Measurements from ENCODE around the gene COL17A1.

COL17A1 gene

GRCh38 chr10:104080762-104081161 is 4.9 kb downstream of the COL17A1 start:
- ATAC-seq (ENCODE audit: low read depth) (no peak), DNase-seq (ENCODE audit: low spot score) (no peak)
- peak overlapping the region; percentile 96 for H3K27ac ChIP-seq (ENCODE audit: poor library complexity, severe bottlenecking)
- H3K4me1 ChIP-seq (ENCODE audit: insufficient read depth, poor library complexity, severe bottlenecking) = peaks cover 17% of the 10 kb centered on the region
- H3K4me3 ChIP-seq (ENCODE audit: severe bottlenecking) = no peak overlapping the region
- H3K27me3 ChIP-seq (ENCODE audit: insufficient read depth, poor library complexity, severe bottlenecking) = no peaks in the 10 kb centered on the region
- TF ChIP-seq CTCF (IDR thresholded peaks at IDR 0.05; ENCODE audit: poor library complexity, severe bottlenecking) = peak; percentile 57
- no peaks in the 10 kb centered on the region for H3K9me3 ChIP-seq (ENCODE audit: severe bottlenecking)
- H3K36me3 ChIP-seq (ENCODE audit: low read depth) = peaks cover 83% of the 10 kb centered on the region

GRCh38 chr10:104077663-104078151 is 8.0 kb downstream of the COL17A1 start:
- H3K4me3 ChIP-seq (ENCODE audit: severe bottlenecking) = no peak overlapping the region
- peaks cover 17% of the 10 kb centered on the region for H3K4me1 ChIP-seq (ENCODE audit: insufficient read depth, poor library complexity, severe bottlenecking)
- H3K36me3 ChIP-seq (ENCODE audit: low read depth) = peaks cover 100% of the 10 kb centered on the region
- DNase-seq (ENCODE audit: low spot score) (no peak), ATAC-seq (ENCODE audit: low read depth) (no peak)
- H3K27me3 ChIP-seq (ENCODE audit: insufficient read depth, poor library complexity, severe bottlenecking) = no peaks in the 10 kb centered on the region
- TF ChIP-seq CTCF (IDR thresholded peaks at IDR 0.05; ENCODE audit: poor library complexity, severe bottlenecking) = no peak
- no peaks in the 10 kb centered on the region for H3K9me3 ChIP-seq (ENCODE audit: severe bottlenecking)
- no peak overlapping the region for H3K27ac ChIP-seq (ENCODE audit: poor library complexity, severe bottlenecking)

GRCh38 chr10:104077247-104077646 is 8.4 kb downstream of the COL17A1 start:
- no peak for DNase-seq (ENCODE audit: low spot score)
- ATAC-seq (ENCODE audit: low read depth) = no peak
- TF ChIP-seq CTCF (IDR thresholded peaks at IDR 0.05; ENCODE audit: poor library complexity, severe bottlenecking) = no peak
- H3K9me3 ChIP-seq (ENCODE audit: severe bottlenecking) = no peaks in the 10 kb centered on the region
- peaks cover 15% of the 10 kb centered on the region for H3K4me1 ChIP-seq (ENCODE audit: insufficient read depth, poor library complexity, severe bottlenecking)
- H3K27ac ChIP-seq (ENCODE audit: poor library complexity, severe bottlenecking) = no peak overlapping the region
- H3K27me3 ChIP-seq (ENCODE audit: insufficient read depth, poor library complexity, severe bottlenecking) = no peaks in the 10 kb centered on the region
- no peak overlapping the region for H3K4me3 ChIP-seq (ENCODE audit: severe bottlenecking)
- peaks cover 100% of the 10 kb centered on the region for H3K36me3 ChIP-seq (ENCODE audit: low read depth)

- no peak overlapping the region for H3K27ac ChIP-seq (ENCODE audit: poor library complexity, severe bottlenecking)
- DNase-seq (ENCODE audit: low spot score) = no peak
- peaks cover 10% of the 10 kb centered on the region for H3K4me1 ChIP-seq (ENCODE audit: insufficient read depth, poor library complexity, severe bottlenecking)
- no peaks in the 10 kb centered on the region for H3K27me3 ChIP-seq (ENCODE audit: insufficient read depth, poor library complexity, severe bottlenecking)
- H3K36me3 ChIP-seq (ENCODE audit: low read depth) = peaks cover 100% of the 10 kb centered on the region
- H3K9me3 ChIP-seq (ENCODE audit: severe bottlenecking) = no peaks in the 10 kb centered on the region
- no peak for ATAC-seq (ENCODE audit: low read depth)
- TF ChIP-seq CTCF (IDR thresholded peaks at IDR 0.05; ENCODE audit: poor library complexity, severe bottlenecking) = no peak
- no peak overlapping the region for H3K4me3 ChIP-seq (ENCODE audit: severe bottlenecking)
These were observed 8.9 kb downstream of the COL17A1 start for GRCh38 chr10:104076743-104077160.

GRCh38 chr10:104074505-104074904 is 11.2 kb downstream of the COL17A1 start:
- ATAC-seq (ENCODE audit: low read depth) = no peak
- no peaks in the 10 kb centered on the region for H3K27me3 ChIP-seq (ENCODE audit: insufficient read depth, poor library complexity, severe bottlenecking)
- no peak for DNase-seq (ENCODE audit: low spot score)

More at GRCh38 chr10:104074505-104074904, 11.2 kb downstream of the COL17A1 start:
- H3K36me3 ChIP-seq (ENCODE audit: low read depth) = peaks cover 100% of the 10 kb centered on the region
- H3K4me3 ChIP-seq (ENCODE audit: severe bottlenecking) = no peak overlapping the region
- no peaks in the 10 kb centered on the region for H3K4me1 ChIP-seq (ENCODE audit: insufficient read depth, poor library complexity, severe bottlenecking)
- TF ChIP-seq CTCF (IDR thresholded peaks at IDR 0.05; ENCODE audit: poor library complexity, severe bottlenecking) = no peak
- H3K27ac ChIP-seq (ENCODE audit: poor library complexity, severe bottlenecking) = no peak overlapping the region
- no peaks in the 10 kb centered on the region for H3K9me3 ChIP-seq (ENCODE audit: severe bottlenecking)

Measured in RWPE2 (cell line).